Naive thymus-derived CD4-positive, alpha-beta T cell (primary cell): ENCODE measurements around the gene TRAPPC3. TPM values are rescaled to one million over a fixed set of nuclear protein-coding genes. Genes with fewer than 3 reads are reported as not detected.
A peak's percentile ranks its signal among the peaks of the same experiment; 100 is the strongest.

Source experiments
- ATAC-seq: fragments of 150-1000 bp; cut with Tn5 transposase; 2 replicates; pipeline ENCODE4 v1.10.0; 2021; ENCODE audit warnings: mild to moderate bottlenecking, moderate library complexity
- CTCF ChIA-PET: fragments of 350-600 bp; sonication (Branson Sonifier 250); formaldehyde crosslinking; loops from one replicate; lab custom pipeline; 2021; ENCODE audit warnings: antibody characterized with exemption; lab: Charles Lee
- POLR2A ChIA-PET: fragments of 350-600 bp; sonication (Branson Sonifier 250); formaldehyde crosslinking; loops from one replicate; lab custom pipeline; 2021; ENCODE audit warnings: antibody characterized with exemption, inconsistent platforms; lab: Charles Lee
- DNase-seq, 9 donors: peaks; one replicate each; pipeline versions ENCODE4 v3.0.0 to v3.0.0-alpha.2; 2020 to 2022; ENCODE audit warnings: mixed read lengths in 1 of 9
- H3K27ac ChIP-seq: one replicate; pipeline ENCODE4 v1.7.0; 2013; ENCODE audit warnings: mild to moderate bottlenecking, low read depth, low read length, moderate library complexity
- H3K27me3 ChIP-seq, 2 donors: one replicate each; pipeline ENCODE4 v1.7.0; 2013; ENCODE audit warnings: low read length in 2 of 2, mild to moderate bottlenecking in 2 of 2, moderate library complexity in 2 of 2; ENCODE audit not compliant: control insufficient read depth in 2 of 2, insufficient read depth in 2 of 2
- H3K36me3 ChIP-seq, 3 experiments: 1 replicate in 2 of 3; 2 replicates in 1 of 3; pipeline ENCODE4 v1.7.0; 2013; ENCODE audit warnings: low read length in 3 of 3, mild to moderate bottlenecking in 3 of 3, moderate library complexity in 1 of 3; ENCODE audit not compliant: insufficient read depth in 3 of 3, control insufficient read depth in 2 of 3
- H3K4me1 ChIP-seq, 2 donors: one replicate each; pipeline ENCODE4 v1.7.0; 2013; ENCODE audit warnings: low read length in 2 of 2, mild to moderate bottlenecking in 2 of 2, moderate library complexity in 1 of 2; ENCODE audit not compliant: control insufficient read depth in 2 of 2, insufficient read depth in 2 of 2
- H3K4me3 ChIP-seq: 2 replicates; pipeline ENCODE4 v1.7.0; 2013; ENCODE audit warnings: mild to moderate bottlenecking, low read length
- H3K9me3 ChIP-seq, 3 experiments: 1 replicate in 2 of 3; 2 replicates in 1 of 3; pipeline ENCODE4 v1.7.0; 2013; ENCODE audit warnings: low read length in 3 of 3; ENCODE audit not compliant: control insufficient read depth in 2 of 3
- H3K27ac Mint-ChIP-seq, 9 donors: one replicate each; pipeline ENCODE4 v1.8.0; 2020 to 2022; ENCODE audit warnings: mixed read lengths in 9 of 9, mild to moderate bottlenecking in 8 of 9, moderate library complexity in 5 of 9, inconsistent platforms in 2 of 9
- H3K27me3 Mint-ChIP-seq, 5 donors: one replicate each; pipeline ENCODE4 v1.8.0; 2021 to 2022; ENCODE audit warnings: mixed read lengths in 5 of 5, mild to moderate bottlenecking in 1 of 5
- H3K36me3 Mint-ChIP-seq, 5 donors: one replicate each; pipeline ENCODE4 v1.8.0; 2020 to 2022; ENCODE audit warnings: mixed read lengths in 5 of 5, mild to moderate bottlenecking in 3 of 5, inconsistent platforms in 1 of 5
- H3K4me1 Mint-ChIP-seq, 7 donors: one replicate each; pipeline ENCODE4 v1.8.0; 2020 to 2022; ENCODE audit warnings: mixed read lengths in 7 of 7, mild to moderate bottlenecking in 3 of 7, inconsistent platforms in 1 of 7
- H3K4me3 Mint-ChIP-seq, 10 donors: one replicate each; pipeline ENCODE4 v1.8.0; 2020 to 2022; ENCODE audit warnings: mild to moderate bottlenecking in 10 of 10, mixed read lengths in 10 of 10, moderate library complexity in 6 of 10, inconsistent platforms in 2 of 10
- H3K9me3 Mint-ChIP-seq, 11 donors: one replicate each; pipeline ENCODE4 v1.8.0; 2020 to 2022; ENCODE audit warnings: mixed read lengths in 11 of 11, mild to moderate bottlenecking in 4 of 11, inconsistent platforms in 1 of 11, moderate library complexity in 1 of 11
- intact Hi-C, 2 donors: fragments of 100-400 bp; cut with micrococcal nuclease; formaldehyde crosslinking; loops; one replicate each; pipeline ENCODE4 v1.15.1; 2023
- polyA plus RNA-seq, 2 donors: library from polyadenylated mRNA; unstranded; fragments of 300-500 nt; fragmentation: Illumina TruSeq; gene quantifications; one replicate each; pipeline ENCODE4 v1.2.3, GENCODE V29; 2021
- total RNA-seq, 6 experiments: library from RNA in 5 of 6; stranded (reverse) in 5 of 6; gene quantifications; 1 replicate in 5 of 6; 2 replicates in 1 of 6; pipeline ENCODE4 v1.2.3 and lab custom pipeline; 2021 to 2026

TRAPPC3 gene
- total and polyA plus RNA-seq, 7 experiments from 2014 or later, result 32.1 to 110 (median 49.0) TPM

- peaks cover 0 to 13% (median 0%) of the 10 kb centered on the region in 3 experiments for H3K36me3 ChIP-seq
- H3K9me3 ChIP-seq, result no peaks in the 10 kb centered on the region
- H3K27me3 ChIP-seq, result no peaks in the 10 kb centered on the region
- peaks cover 0 to 3% (median 0%) of the 10 kb centered on the region in 11 donors for H3K9me3 Mint-ChIP-seq
- peaks cover 58 to 92% (median 76%) of the 10 kb centered on the region in 7 donors for H3K4me1 Mint-ChIP-seq
- H3K36me3 Mint-ChIP-seq, result peaks cover 10 to 42% (median 13%) of the 10 kb centered on the region in 5 donors
- H3K27me3 Mint-ChIP-seq, result no peaks in the 10 kb centered on the region
- peak overlapping the region in 8 of 10 donors; percentile 46 to 92 (median 72) for H3K4me3 Mint-ChIP-seq
- DNase-seq, result no peak
- ATAC-seq, result no peak
- no peak overlapping the region for H3K4me3 ChIP-seq
- H3K4me1 ChIP-seq, result peaks cover 52 to 53% of the 10 kb centered on the region in 2 donors
- peak overlapping the region; percentile 92 to 99 (median 97) for H3K27ac Mint-ChIP-seq
- H3K27ac ChIP-seq, result peak overlapping the region; percentile 94
- ChIA-PET CTCF (interaction anchor here (1.0 to 4.8 kb wide), 5 partner anchors 13 to 123 kb away, joined by 3 to 72 read pairs (median 11); partner anchors contain the start of gene TRAPPC3), POLR2A (interaction anchor here (0.6 to 12.8 kb wide), 7 partner anchors 9 to 71 kb away, joined by 3 to 272 read pairs (median 23); partner anchors contain the start of genes MAP7D1, THRAP3 and TRAPPC3)
- intact Hi-C loops, result loop anchor here (5.0 kb wide), 3 partner anchors 124 to 1529 kb away; partner anchors contain the start of genes CDCA8 (in 1 of the 2) and ZMYM6 (in 1 of the 2)
These were observed 14.1 kb upstream of the TRAPPC3 start for GRCh38 chr1:36163426-36163825.

DNA sequence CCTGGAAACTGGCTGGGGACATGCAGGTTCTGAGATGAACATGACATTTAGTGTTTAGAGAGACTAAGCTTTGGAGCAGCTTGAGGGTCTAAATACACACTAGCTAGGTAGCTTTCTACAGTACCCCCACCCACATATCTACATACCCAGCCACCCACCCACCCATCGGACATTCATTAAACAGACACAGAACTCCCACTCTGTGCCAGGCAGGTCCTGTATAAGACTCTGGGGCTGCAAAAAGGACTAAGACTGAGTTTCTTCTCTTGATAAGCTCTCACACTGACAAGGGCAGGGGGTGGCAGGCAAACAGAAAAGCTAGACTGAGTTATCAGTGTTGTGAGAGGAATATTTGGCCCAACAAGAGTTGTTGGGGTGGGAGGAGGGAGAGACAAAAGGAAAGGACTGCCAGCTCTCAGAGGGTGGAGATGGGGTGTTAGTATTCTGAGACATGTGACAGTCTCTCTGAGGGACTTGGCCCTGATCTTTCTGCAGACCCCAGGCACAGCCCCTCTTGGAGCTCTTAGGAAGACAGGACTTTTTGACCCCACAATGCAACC is 13.5 kb upstream of the TRAPPC3 start:
- intact Hi-C loops, result loop anchor here (1.0 to 5.0 kb wide), 4 partner anchors 13 to 1530 kb away; partner anchors contain the start of genes CDCA8 (in 1 of the 2), TRAPPC3 (in 1 of the 2) and ZMYM6 (in 1 of the 2)
- POLR2A ChIA-PET, result interaction anchor here (1.0 to 12.8 kb wide), 7 partner anchors 10 to 61 kb away, joined by 3 to 272 read pairs (median 23); partner anchors contain the start of genes MAP7D1, THRAP3 and TRAPPC3
- Histone ChIP-seq H3K36me3 (peaks cover 0 to 11% (median 0%) of the 10 kb centered on the region in 3 experiments), H3K27ac (peak overlapping the region; percentile 94), H3K4me1 (peaks cover 59 to 60% of the 10 kb centered on the region in 2 donors), H3K27me3 (no peaks in the 10 kb centered on the region), H3K4me3 (no peak overlapping the region), H3K9me3 (no peaks in the 10 kb centered on the region)
- no peaks in the 10 kb centered on the region for H3K27me3 Mint-ChIP-seq
- peak overlapping the region; percentile 79 to 92 (median 87) for H3K4me3 Mint-ChIP-seq
- CTCF ChIA-PET, result interaction anchor here (0.6 to 4.8 kb wide), 6 partner anchors 12 to 123 kb away, joined by 3 to 72 read pairs (median 8); partner anchors contain the start of gene TRAPPC3
- peaks cover 0 to 3% (median 0%) of the 10 kb centered on the region in 11 donors for H3K9me3 Mint-ChIP-seq
- no peak for DNase-seq
- peaks cover 62 to 92% (median 79%) of the 10 kb centered on the region in 7 donors for H3K4me1 Mint-ChIP-seq
- peak overlapping the region; percentile 92 to 99 (median 97) for H3K27ac Mint-ChIP-seq
- H3K36me3 Mint-ChIP-seq, result peaks cover 8 to 48% (median 13%) of the 10 kb centered on the region in 5 donors
- ATAC-seq, result no peak

DNA sequence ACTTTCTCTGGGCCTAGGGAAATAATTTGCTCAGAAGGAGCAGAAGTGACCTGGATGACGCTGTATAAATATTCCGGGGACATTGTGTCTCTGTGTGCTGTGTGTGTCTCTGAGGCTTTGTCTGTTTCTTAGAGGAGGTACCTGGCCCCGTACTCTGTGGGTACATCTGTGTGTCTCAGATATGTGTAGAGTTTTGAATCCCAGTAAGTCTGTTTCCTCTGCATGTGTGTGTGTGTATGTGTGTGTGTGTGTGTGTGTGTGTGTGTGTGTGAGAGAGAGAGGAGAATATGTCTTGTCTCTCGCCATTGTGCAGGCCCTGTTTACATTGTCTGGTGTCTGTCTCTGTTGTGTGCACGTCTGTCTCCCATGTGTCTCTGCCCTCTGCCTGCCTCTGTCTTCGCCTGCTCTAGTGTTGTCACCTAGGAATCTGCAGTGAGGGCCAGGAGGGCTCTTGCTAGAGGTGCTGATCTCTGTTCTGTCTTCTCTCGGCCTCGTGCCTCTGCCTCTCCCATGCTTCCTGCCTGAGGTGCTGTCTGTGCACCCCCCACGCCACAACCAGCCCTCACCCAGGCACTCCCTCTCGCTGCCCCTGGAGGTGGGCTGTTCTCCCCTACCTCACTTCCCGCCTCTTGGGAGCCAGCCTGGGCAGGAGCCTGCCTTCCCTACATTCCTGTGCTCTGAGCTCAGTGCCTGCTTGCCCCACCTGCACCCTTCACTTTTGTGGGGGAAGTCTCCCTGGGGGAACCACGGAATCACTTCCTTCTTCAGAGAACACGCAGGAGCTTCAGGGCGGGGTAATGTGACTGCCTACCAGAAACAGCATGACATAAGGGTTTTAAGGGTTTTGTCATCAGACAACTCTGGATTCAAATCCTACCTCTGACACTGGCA is 12.6 kb upstream of the TRAPPC3 start:
- Mint-ChIP-seq H3K9me3 (peaks cover 0 to 3% (median 0%) of the 10 kb centered on the region in 11 donors), H3K27me3 (no peaks in the 10 kb centered on the region), H3K36me3 (peaks cover 8 to 50% (median 9%) of the 10 kb centered on the region in 5 donors), H3K4me3 (peak overlapping the region; percentile 79 to 92 (median 87)), H3K27ac (peak overlapping the region; percentile 92 to 99 (median 97)), H3K4me1 (peaks cover 60 to 88% (median 78%) of the 10 kb centered on the region in 7 donors)
- peak; percentile 50 to 79 (median 70) for DNase-seq
- intact Hi-C loops, result loop anchor here (1.0 to 5.0 kb wide), 6 partner anchors 13 to 1530 kb away; partner anchors contain the start of genes CDCA8 (in 1 of the 2), THRAP3 (in 1 of the 2), TRAPPC3 (in 1 of the 2) and ZMYM6 (in 1 of the 2)
- Histone ChIP-seq H3K9me3 (no peaks in the 10 kb centered on the region), H3K27me3 (no peaks in the 10 kb centered on the region), H3K4me1 (peaks cover 57 to 66% of the 10 kb centered on the region in 2 donors), H3K36me3 (peaks cover 0 to 2% (median 0%) of the 10 kb centered on the region in 3 experiments), H3K27ac (peak overlapping the region; percentile 94), H3K4me3 (peak overlapping the region; percentile 59)
- CTCF ChIA-PET, result interaction anchor here (0.6 to 4.8 kb wide), 7 partner anchors 12 to 124 kb away, joined by 3 to 72 read pairs (median 4); partner anchors contain the start of gene TRAPPC3
- POLR2A ChIA-PET, result interaction anchor here (0.7 to 12.8 kb wide), 15 partner anchors 9 to 1645 kb away, joined by 3 to 272 read pairs (median 8); partner anchors contain the start of genes ADPRS, C1orf122, LSM10 and MAP7D1
- peak; percentile 76 for ATAC-seq

DNA sequence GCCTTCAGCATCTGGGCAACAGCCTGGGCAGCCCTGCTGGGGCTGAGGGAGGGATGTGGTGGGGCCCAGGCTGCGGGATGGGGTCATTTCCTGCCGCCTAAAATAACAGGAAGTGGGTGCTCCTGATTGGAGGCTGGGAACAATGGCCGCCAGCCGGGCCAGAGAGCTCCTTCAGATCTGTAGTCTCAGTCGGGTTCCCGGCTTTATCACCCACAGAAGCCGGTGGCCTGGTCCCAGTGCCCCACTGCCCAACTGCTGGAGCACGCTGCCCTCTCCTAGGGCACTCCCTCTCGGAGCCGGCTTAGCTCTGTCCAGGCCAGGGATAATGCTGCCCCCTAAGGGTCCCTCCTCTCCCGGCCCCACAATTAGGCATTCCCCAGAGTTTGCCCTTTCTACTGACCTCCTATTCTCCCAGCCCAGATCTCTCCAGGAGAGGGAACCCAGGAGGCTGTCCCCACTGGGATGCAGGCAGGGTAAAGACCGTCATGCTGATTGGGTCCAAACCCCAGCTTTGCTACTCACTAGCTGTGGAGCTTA is 11.7 kb upstream of the TRAPPC3 start:
- Mint-ChIP-seq H3K9me3 (peaks cover 0 to 3% (median 0%) of the 10 kb centered on the region in 11 donors), H3K27ac (peak overlapping the region; percentile 92 to 99 (median 97)), H3K4me3 (peak overlapping the region; percentile 79 to 92 (median 87)), H3K4me1 (peaks cover 52 to 79% (median 70%) of the 10 kb centered on the region in 7 donors), H3K36me3 (peaks cover 3 to 47% (median 5%) of the 10 kb centered on the region in 5 donors), H3K27me3 (no peaks in the 10 kb centered on the region)
- Histone ChIP-seq H3K27me3 (no peaks in the 10 kb centered on the region), H3K4me3 (peak overlapping the region; percentile 59), H3K36me3 (peaks cover 0 to 9% (median 0%) of the 10 kb centered on the region in 3 experiments), H3K4me1 (peaks cover 56 to 66% of the 10 kb centered on the region in 2 donors), H3K27ac (peak overlapping the region; percentile 94), H3K9me3 (no peaks in the 10 kb centered on the region)
- ChIA-PET CTCF (interaction anchor here (0.5 to 4.8 kb wide), 6 partner anchors 11 to 125 kb away, joined by 3 to 72 read pairs (median 7); partner anchors contain the start of gene TRAPPC3), POLR2A (interaction anchor here (0.7 to 12.8 kb wide), 16 partner anchors 8 to 1646 kb away, joined by 3 to 272 read pairs (median 6); partner anchors contain the start of genes ADPRS, C1orf122, LSM10 and MAP7D1)
- intact Hi-C loops, result loop anchor here (1.0 to 5.0 kb wide), 5 partner anchors 27 to 1531 kb away; partner anchors contain the start of genes CDCA8 (in 1 of the 2), THRAP3 (in 1 of the 2) and ZMYM6 (in 1 of the 2)
- peak; percentile 44 for ATAC-seq
- peak; percentile 27 to 72 (median 66) for DNase-seq

DNA sequence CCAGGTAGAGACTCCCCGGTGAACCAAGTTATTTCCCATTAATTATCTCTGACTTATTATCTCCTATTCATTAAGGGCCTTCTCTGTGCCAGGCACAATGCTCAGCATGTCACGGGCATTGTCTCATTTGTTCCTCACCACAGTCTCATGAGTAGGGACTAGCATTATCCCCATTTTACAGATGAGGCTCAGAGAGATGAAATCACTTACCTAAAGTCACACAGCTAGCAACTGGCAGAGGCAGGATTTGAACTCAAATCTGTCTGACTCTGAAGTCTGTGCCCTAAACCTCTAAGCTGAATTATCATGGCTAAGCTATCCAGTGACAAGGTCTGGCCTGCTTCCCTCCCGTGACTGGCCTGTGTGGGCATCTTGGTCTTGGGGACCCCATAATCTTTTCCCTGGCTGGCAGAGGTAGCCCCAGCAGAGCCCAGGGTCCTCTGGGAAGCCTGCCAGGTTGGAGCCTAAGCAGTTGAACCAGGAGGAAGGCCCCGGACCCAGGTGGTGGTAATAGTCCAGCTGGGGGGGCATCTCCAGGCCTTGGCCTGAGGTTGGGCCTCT is 11.2 kb upstream of the TRAPPC3 start:
- POLR2A ChIA-PET, result interaction anchor here (1.0 to 12.8 kb wide), 16 partner anchors 8 to 1646 kb away, joined by 3 to 272 read pairs (median 7); partner anchors contain the start of genes ADPRS, C1orf122, LSM10 and MAP7D1
- H3K27ac Mint-ChIP-seq, result peak overlapping the region; percentile 92 to 99 (median 97)
- CTCF ChIA-PET, result interaction anchor here (1.2 to 4.8 kb wide), 4 partner anchors 10 to 125 kb away, joined by 3 to 72 read pairs (median 32); partner anchors contain the start of gene TRAPPC3
- ATAC-seq (no peak), DNase-seq (peak in 2 of 9 donors; percentile 16 to 18)
- no peaks in the 10 kb centered on the region for H3K27me3 ChIP-seq
- H3K36me3 ChIP-seq, result peaks cover 0 to 9% (median 0%) of the 10 kb centered on the region in 3 experiments
- H3K4me3 Mint-ChIP-seq, result peak overlapping the region; percentile 79 to 92 (median 87)
- peak overlapping the region; percentile 94 for H3K27ac ChIP-seq
- no peaks in the 10 kb centered on the region for H3K27me3 Mint-ChIP-seq
- peaks cover 53 to 66% of the 10 kb centered on the region in 2 donors for H3K4me1 ChIP-seq
- intact Hi-C loops, result loop anchor here (5.0 kb wide), 3 partner anchors 127 to 1532 kb away; partner anchors contain the start of genes CDCA8 (in 1 of the 2) and ZMYM6 (in 1 of the 2)
- H3K4me1 Mint-ChIP-seq, result peaks cover 50 to 76% (median 67%) of the 10 kb centered on the region in 7 donors
- H3K36me3 Mint-ChIP-seq, result peaks cover 3 to 47% (median 5%) of the 10 kb centered on the region in 5 donors
- H3K9me3 Mint-ChIP-seq, result peaks cover 0 to 3% (median 0%) of the 10 kb centered on the region in 11 donors
- no peaks in the 10 kb centered on the region for H3K9me3 ChIP-seq
- peak overlapping the region; percentile 59 for H3K4me3 ChIP-seq
